ENCODE results near the gene GPX4.
"Not testable (repeated sequence)": the region's sequence is repeated elsewhere in the genome, so short reads cannot be mapped to it uniquely, and the experiment has no call there.

DNA sequence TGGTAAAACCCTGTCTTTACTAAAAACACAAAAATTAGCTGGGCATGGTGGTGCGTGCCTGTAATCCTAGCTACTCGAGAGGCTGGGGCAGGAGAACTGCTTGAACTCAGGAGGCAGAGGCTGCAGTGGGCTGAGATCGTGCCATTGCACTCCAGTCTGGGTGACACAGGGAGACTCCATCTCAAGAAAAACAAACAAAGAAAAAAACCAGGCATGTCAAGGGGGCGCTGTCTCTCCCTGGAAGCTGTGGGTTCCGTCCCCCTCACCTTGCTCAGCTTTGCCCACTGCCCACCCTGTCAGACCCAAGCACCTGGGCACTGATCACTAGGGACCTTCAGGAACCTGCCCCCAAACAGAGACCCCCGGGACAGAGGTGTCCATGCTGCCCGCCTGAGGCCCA lies 25.3 kb downstream of the GPX4 start:
- TF ChIP-seq SREBF1 (IDR thresholded peaks at IDR 0.05; ENCODE audit: borderline replicate concordance, low read depth, low read length); ZNF253 (CRISPR knock-in tag; conservative IDR thresholded peaks at IDR 0.05); NFYB (IDR thresholded peaks at IDR 0.05; ENCODE audit: extremely low read depth, insufficient read length); ZNF384 (IDR thresholded peaks at IDR 0.05; ENCODE audit: low read depth, low read length); FOXM1 (IDR thresholded peaks at IDR 0.05; ENCODE audit: low read depth); FOXM1 (CRISPR knock-in tag; IDR thresholded peaks at IDR 0.05; ENCODE audit: low read depth): not testable (repeated sequence)
- TF ChIP-seq, protein P1, sequence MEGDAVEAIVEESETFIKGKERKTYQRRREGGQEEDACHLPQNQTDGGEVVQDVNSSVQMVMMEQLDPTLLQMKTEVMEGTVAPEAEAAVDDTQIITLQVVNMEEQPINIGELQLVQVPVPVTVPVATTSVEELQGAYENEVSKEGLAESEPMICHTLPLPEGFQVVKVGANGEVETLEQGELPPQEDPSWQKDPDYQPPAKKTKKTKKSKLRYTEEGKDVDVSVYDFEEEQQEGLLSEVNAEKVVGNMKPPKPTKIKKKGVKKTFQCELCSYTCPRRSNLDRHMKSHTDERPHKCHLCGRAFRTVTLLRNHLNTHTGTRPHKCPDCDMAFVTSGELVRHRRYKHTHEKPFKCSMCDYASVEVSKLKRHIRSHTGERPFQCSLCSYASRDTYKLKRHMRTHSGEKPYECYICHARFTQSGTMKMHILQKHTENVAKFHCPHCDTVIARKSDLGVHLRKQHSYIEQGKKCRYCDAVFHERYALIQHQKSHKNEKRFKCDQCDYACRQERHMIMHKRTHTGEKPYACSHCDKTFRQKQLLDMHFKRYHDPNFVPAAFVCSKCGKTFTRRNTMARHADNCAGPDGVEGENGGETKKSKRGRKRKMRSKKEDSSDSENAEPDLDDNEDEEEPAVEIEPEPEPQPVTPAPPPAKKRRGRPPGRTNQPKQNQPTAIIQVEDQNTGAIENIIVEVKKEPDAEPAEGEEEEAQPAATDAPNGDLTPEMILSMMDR (IDR thresholded peaks at IDR 0.05 in 2 of 3, conservative IDR thresholded peaks at IDR 0.05 in 1 of 3; ENCODE audit: insufficient read depth in 2 of 3, low read depth in 1 of 3, low read length in 3 of 3), result not testable (repeated sequence)
